Measurements from ENCODE around the gene BAIAP2. TPM values are rescaled to one million over a fixed set of nuclear protein-coding genes. Genes with fewer than 3 reads are reported as not detected.

The BAIAP2 gene
- total and polyA plus RNA-seq, 2 of the 13 experiments (the other 11 are each of a cell fraction or from before 2014, with no cell fraction given), result 22.5 to 24.0 TPM

- TF ChIP-seq, protein P1, sequence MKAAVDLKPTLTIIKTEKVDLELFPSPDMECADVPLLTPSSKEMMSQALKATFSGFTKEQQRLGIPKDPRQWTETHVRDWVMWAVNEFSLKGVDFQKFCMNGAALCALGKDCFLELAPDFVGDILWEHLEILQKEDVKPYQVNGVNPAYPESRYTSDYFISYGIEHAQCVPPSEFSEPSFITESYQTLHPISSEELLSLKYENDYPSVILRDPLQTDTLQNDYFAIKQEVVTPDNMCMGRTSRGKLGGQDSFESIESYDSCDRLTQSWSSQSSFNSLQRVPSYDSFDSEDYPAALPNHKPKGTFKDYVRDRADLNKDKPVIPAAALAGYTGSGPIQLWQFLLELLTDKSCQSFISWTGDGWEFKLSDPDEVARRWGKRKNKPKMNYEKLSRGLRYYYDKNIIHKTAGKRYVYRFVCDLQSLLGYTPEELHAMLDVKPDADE (CRISPR knock-in tag; IDR thresholded peaks at IDR 0.05), result no peak
- TF ChIP-seq ZNF235 (CRISPR knock-in tag; IDR thresholded peaks at IDR 0.05; ENCODE audit: borderline replicate concordance), result no peak
- no peak for TF ChIP-seq ZNF180 (CRISPR knock-in tag; IDR thresholded peaks at IDR 0.05; ENCODE audit: borderline replicate concordance, low read depth)
- TF ChIP-seq, protein P2, sequence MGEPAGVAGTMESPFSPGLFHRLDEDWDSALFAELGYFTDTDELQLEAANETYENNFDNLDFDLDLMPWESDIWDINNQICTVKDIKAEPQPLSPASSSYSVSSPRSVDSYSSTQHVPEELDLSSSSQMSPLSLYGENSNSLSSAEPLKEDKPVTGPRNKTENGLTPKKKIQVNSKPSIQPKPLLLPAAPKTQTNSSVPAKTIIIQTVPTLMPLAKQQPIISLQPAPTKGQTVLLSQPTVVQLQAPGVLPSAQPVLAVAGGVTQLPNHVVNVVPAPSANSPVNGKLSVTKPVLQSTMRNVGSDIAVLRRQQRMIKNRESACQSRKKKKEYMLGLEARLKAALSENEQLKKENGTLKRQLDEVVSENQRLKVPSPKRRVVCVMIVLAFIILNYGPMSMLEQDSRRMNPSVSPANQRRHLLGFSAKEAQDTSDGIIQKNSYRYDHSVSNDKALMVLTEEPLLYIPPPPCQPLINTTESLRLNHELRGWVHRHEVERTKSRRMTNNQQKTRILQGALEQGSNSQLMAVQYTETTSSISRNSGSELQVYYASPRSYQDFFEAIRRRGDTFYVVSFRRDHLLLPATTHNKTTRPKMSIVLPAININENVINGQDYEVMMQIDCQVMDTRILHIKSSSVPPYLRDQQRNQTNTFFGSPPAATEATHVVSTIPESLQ (CRISPR knock-in tag; conservative IDR thresholded peaks at IDR 0.05), result no peak
- TF ChIP-seq GZF1 (CRISPR knock-in tag; IDR thresholded peaks at IDR 0.05), result no peak; the same call in 1 of the 2 replicates
- TF ChIP-seq XBP1 (CRISPR knock-in tag; IDR thresholded peaks at IDR 0.05), result no peak
- TF ChIP-seq SNAPC4 (CRISPR knock-in tag; IDR thresholded peaks at IDR 0.05), result peak; percentile 87; the same call in 1 of the 2 replicates
- TF ChIP-seq, protein P3, sequence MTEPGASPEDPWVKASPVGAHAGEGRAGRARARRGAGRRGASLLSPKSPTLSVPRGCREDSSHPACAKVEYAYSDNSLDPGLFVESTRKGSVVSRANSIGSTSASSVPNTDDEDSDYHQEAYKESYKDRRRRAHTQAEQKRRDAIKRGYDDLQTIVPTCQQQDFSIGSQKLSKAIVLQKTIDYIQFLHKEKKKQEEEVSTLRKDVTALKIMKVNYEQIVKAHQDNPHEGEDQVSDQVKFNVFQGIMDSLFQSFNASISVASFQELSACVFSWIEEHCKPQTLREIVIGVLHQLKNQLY (CRISPR knock-in tag; IDR thresholded peaks at IDR 0.05), result peak; percentile 74; the same call in 1 of the 2 replicates
- TF ChIP-seq, protein P4, sequence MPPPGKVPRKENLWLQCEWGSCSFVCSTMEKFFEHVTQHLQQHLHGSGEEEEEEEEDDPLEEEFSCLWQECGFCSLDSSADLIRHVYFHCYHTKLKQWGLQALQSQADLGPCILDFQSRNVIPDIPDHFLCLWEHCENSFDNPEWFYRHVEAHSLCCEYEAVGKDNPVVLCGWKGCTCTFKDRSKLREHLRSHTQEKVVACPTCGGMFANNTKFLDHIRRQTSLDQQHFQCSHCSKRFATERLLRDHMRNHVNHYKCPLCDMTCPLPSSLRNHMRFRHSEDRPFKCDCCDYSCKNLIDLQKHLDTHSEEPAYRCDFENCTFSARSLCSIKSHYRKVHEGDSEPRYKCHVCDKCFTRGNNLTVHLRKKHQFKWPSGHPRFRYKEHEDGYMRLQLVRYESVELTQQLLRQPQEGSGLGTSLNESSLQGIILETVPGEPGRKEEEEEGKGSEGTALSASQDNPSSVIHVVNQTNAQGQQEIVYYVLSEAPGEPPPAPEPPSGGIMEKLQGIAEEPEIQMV (CRISPR knock-in tag; IDR thresholded peaks at IDR 0.05; ENCODE audit: low read depth), result peak; percentile 43; the same call in 1 of the 2 replicates
- TF ChIP-seq NFKB2 (CRISPR knock-in tag; IDR thresholded peaks at IDR 0.05; ENCODE audit: borderline replicate concordance), result 0 out of 2 replicates have a peak, but pooled peaks have one; percentile 27
- TF ChIP-seq, protein P5, sequence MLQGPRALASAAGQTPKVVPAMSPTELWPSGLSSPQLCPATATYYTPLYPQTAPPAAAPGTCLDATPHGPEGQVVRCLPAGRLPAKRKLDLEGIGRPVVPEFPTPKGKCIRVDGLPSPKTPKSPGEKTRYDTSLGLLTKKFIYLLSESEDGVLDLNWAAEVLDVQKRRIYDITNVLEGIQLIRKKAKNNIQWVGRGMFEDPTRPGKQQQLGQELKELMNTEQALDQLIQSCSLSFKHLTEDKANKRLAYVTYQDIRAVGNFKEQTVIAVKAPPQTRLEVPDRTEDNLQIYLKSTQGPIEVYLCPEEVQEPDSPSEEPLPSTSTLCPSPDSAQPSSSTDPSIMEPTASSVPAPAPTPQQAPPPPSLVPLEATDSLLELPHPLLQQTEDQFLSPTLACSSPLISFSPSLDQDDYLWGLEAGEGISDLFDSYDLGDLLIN (CRISPR knock-in tag; IDR thresholded peaks at IDR 0.05; ENCODE audit: borderline replicate concordance), result no peak
- TF ChIP-seq ZNF513 (CRISPR knock-in tag; conservative IDR thresholded peaks at IDR 0.05), result no peak
- TF ChIP-seq ZBTB38 (CRISPR knock-in tag; IDR thresholded peaks at IDR 0.05), result peak; percentile 24
Observed at GRCh38 chr17:81043725-81044427, 8.9 kb downstream of the BAIAP2 start (continued).
